ENCODE measurements around the gene ATP8B4. TPM values are rescaled to one million over a fixed set of nuclear protein-coding genes. Genes with fewer than 3 reads are reported as not detected.

Gene ATP8B4
- total RNA-seq, 2 experiments from 2014 or later, result 69.2 to 98.3 TPM

DNA sequence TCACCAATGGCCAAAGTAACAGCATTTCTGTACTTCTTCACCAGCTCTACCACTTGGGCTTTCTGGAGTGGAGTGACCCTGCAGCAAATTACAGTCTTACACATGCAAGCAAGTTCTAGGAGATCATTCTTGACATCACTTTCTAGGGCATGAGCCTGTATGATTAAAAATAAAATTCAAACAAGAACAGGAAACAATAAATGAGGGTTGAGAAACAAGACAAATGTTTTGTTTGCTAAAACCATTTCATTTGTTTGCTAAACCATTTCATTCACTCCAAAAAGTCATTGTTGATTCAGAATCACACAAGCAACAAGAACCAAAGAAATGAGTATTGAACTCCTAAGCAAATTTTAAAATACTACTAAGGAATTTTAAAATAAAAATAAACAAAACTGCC, 220.9 kb downstream of the ATP8B4 start:
- DNase-seq, result no peak
- Mint-ChIP-seq H3K9me3 (ENCODE audit: low read depth) (no peaks in the 10 kb centered on the region), H3K36me3 (peaks cover 60% of the 10 kb centered on the region), H3K4me3 (no peak overlapping the region), H3K27me3 (no peaks in the 10 kb centered on the region), H3K4me1 (peaks cover 9% of the 10 kb centered on the region), H3K27ac (no peak overlapping the region)
- no peak for ATAC-seq
- CTCF ChIA-PET, result interaction anchor here (1.0 kb wide), 1 partner anchor 21 kb away, joined by 3 read pairs; no protein-coding TSS in a partner anchor

DNA sequence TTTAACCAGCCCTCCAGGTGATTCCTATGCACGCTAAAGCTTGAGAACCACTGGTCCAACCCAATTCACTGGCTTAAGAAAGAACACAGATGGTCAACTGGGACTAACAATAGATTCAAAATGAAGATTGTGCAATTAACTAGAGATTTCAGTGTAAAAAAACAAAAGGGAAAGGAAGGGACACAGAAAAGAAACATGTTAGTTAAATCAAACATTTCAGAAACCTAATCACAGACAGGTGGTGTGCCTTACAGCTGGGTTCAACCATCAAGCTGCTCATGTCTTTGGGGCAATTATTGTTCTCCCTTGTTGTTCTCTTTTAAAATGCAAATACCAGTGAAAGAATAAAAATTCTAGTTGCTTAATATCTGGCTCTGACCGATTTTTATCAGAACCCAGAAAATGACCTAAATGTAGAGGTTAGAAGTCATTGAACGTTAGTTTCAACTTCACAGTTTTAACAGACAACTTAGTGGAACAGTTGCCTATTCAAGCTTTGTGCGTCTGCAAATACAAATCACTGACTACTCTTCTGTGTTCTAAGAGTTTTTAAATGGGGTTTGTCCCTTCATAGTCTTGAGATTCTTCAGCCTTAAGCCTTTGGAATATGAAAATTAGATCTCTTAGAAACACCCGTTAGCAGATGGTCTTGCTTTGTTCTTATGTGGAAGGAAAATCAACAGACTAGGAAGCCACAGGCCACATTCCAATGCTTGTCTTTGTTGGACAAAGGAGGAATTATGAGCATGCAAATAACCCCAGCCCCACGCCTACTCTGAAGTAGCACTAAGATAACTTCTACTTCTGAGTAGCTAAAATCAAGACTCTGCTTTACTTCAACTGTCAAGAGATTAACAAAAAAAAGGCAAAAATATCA, 223.4 kb downstream of the ATP8B4 start:
- Mint-ChIP-seq H3K4me1 (peaks cover 9% of the 10 kb centered on the region), H3K9me3 (ENCODE audit: low read depth) (no peaks in the 10 kb centered on the region), H3K36me3 (peaks cover 66% of the 10 kb centered on the region), H3K27me3 (no peaks in the 10 kb centered on the region), H3K4me3 (no peak overlapping the region), H3K27ac (no peak overlapping the region)
- ATAC-seq, result no peak
- CTCF ChIA-PET, result no interaction called here
- DNase-seq, result no peak

DNA sequence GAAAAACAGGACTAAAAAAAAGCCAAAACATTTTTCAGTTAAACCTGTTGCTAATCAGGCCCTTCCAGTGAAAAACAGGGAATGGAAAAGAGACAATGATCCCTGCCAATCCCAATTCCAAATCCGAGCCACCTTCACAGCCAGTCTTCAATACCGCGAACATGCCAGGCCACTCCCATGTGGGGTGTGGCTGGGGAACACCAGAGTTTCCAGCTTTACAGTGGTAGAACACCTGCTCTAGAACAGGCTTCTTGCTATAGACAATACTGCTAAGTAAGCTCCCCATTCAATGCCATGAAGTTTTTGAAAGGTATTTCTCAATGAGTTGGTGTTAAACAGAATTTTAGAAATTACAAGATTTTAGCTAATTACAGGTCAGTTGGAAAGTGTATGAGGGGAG, 228.3 kb downstream of the ATP8B4 start:
- no peak for DNase-seq
- Mint-ChIP-seq H3K36me3 (peaks cover 50% of the 10 kb centered on the region), H3K27ac (no peak overlapping the region), H3K4me1 (no peaks in the 10 kb centered on the region), H3K4me3 (no peak overlapping the region), H3K27me3 (no peaks in the 10 kb centered on the region), H3K9me3 (ENCODE audit: low read depth) (no peaks in the 10 kb centered on the region)
- CTCF ChIA-PET, result no interaction called here
- ATAC-seq, result no peak

DNA sequence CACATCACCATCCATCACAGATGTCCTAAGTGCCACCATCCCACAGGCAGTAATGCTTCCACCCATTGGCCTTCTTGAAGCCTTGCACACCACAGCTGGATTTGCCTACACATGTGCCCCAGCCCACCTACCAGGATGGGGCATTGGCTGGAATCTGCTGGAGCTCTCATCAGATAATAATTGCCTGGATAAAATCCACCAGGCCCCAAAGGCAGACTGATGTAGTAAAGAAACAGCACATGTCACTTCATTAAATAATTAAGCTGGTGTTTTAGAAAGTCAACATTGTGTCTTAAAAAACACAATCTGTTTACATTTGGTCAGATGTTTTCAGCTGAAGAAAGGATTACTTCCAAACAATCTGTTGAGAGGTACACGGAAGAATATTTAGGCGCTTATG, 229.5 kb downstream of the ATP8B4 start:
- Mint-ChIP-seq H3K36me3 (peaks cover 53% of the 10 kb centered on the region), H3K4me3 (no peak overlapping the region), H3K27ac (no peak overlapping the region), H3K9me3 (ENCODE audit: low read depth) (no peaks in the 10 kb centered on the region), H3K4me1 (no peaks in the 10 kb centered on the region), H3K27me3 (no peaks in the 10 kb centered on the region)
- ATAC-seq (no peak), DNase-seq (no peak)
- CTCF ChIA-PET, result no interaction called here

DNA sequence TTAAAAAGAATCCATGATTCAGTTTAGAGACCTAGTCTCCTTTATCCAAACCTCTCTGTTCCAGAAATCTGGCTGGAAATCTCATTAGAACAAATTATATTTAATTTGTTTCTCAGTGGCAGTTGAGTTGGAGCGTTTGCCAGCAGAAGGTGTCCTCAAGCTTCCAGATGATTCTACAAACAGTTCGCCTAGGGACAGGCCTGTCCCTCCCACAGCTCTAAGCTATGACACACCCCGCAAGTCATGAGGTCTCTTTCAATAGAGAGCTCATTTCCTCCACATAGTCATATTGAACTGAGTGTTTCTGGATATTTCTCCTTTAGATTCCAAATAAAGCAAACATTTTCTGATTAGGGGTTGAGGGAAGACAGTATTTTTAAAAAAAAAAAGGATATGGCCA, 230.3 kb downstream of the ATP8B4 start:
- no peaks in the 10 kb centered on the region for H3K4me1 Mint-ChIP-seq
- CTCF ChIA-PET, result no interaction called here
- DNase-seq (no peak), ATAC-seq (no peak)
- H3K9me3 Mint-ChIP-seq (ENCODE audit: low read depth), result no peaks in the 10 kb centered on the region
- peaks cover 50% of the 10 kb centered on the region for H3K36me3 Mint-ChIP-seq
- H3K4me3 Mint-ChIP-seq, result no peak overlapping the region
- no peaks in the 10 kb centered on the region for H3K27me3 Mint-ChIP-seq
- H3K27ac Mint-ChIP-seq, result no peak overlapping the region

DNA sequence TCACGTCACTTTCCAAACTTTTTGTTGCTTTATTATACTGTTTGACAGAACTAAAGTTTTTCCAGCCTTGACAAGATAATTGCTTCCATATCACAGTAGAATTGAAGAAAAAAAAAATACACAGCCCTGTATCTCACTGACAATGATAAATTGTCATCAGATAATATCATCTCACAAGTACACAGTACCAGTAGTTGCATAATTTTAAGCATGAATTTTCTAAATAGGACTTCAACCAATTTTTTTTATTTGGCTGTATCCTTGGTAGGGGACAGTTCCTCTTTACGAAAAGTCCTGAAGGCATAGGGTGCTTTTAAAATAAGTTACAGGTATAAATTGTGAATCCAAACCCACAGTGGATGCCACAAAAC, 230.7 kb downstream of the ATP8B4 start:
- Mint-ChIP-seq H3K36me3 (peaks cover 49% of the 10 kb centered on the region), H3K27me3 (no peaks in the 10 kb centered on the region), H3K27ac (no peak overlapping the region), H3K9me3 (ENCODE audit: low read depth) (no peaks in the 10 kb centered on the region), H3K4me3 (no peak overlapping the region), H3K4me1 (no peaks in the 10 kb centered on the region)
- DNase-seq, result no peak
- CTCF ChIA-PET, result interaction anchor here (0.6 kb wide), 1 partner anchor 257 kb away, joined by 3 read pairs; no protein-coding TSS in a partner anchor
- no peak for ATAC-seq

DNA sequence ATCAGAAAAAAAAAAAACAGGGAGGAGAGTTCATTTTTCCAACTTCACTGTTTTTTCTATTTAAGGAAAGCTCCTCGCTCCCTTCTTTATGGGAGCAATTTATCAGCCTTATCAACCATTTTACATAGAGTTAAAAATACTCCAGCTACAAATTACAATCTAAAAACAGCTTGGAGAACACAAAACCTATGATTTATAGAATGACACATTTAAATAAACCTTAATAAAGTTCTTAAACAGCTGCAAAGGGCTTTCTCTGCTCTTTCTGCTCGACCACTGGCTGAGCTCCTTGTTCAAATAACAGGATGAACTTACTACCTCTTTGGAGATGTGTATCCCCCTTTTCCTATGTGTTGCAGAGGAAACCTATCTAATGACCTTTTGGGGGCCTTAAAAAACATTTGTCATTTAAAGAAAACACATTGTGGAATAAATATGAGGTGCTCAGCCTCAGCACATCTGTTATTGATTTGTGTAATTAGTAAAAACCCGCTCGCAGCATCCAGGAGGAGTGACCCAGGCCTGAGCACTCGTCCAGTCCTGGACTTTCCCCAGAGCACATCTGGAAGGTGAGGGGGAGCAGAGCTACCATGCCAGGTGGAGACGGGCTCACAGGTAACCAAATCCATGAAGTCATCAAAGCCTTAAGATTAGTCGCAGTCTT, 231.2 kb downstream of the ATP8B4 start:
- peaks cover 49% of the 10 kb centered on the region for H3K36me3 Mint-ChIP-seq
- ATAC-seq (no peak), DNase-seq (no peak)
- no peaks in the 10 kb centered on the region for H3K4me1 Mint-ChIP-seq
- no peak overlapping the region for H3K27ac Mint-ChIP-seq
- H3K27me3 Mint-ChIP-seq, result no peaks in the 10 kb centered on the region
- H3K4me3 Mint-ChIP-seq, result no peak overlapping the region
- CTCF ChIA-PET, result interaction anchor here (0.6 kb wide), 1 partner anchor 258 kb away, joined by 3 read pairs; no protein-coding TSS in a partner anchor
- no peaks in the 10 kb centered on the region for H3K9me3 Mint-ChIP-seq (ENCODE audit: low read depth)

DNA sequence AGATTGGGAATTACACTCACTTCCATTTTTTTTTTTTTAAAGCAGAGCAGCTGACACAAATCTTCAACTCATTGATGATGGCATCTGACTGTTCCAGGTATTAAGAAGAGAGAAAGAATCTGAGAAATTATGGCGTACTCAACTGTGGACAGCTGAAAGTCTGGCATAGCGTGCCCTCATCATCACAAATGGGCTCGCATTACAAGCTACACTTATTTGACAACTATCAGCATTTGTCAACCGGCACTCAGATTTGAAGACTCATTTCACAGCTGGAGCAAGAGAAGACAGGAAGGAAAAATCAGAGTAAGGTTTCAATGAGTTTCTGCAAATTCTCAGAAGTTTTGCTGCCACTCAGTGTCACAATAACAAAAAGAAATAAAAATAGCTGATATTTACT, 235.9 kb downstream of the ATP8B4 start:
- peaks cover 28% of the 10 kb centered on the region for H3K36me3 Mint-ChIP-seq
- no peak overlapping the region for H3K4me3 Mint-ChIP-seq
- no peaks in the 10 kb centered on the region for H3K4me1 Mint-ChIP-seq
- H3K27me3 Mint-ChIP-seq, result no peaks in the 10 kb centered on the region
- ATAC-seq, result no peak
- DNase-seq, result no peak
- CTCF ChIA-PET, result no interaction called here
- H3K27ac Mint-ChIP-seq, result no peak overlapping the region
- no peaks in the 10 kb centered on the region for H3K9me3 Mint-ChIP-seq (ENCODE audit: low read depth)

DNA sequence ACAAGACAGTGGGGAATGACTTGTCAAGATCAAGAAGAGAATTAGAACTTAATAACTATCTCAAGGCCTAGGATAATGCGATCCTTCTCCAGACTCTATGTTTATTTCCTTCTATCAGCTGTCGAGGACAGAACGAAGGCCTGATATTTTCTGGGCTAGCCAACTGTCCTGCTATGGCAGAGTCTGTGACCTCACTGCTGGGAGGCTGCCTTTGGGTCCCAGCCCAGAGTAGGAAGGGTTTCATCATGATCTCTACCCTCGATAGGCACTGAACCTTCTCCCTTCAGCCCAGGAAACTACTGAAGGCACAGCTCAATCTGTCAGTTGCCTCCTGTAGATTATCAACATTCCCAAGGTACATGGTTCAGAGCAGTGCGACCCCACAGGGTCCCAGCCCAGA, 237.2 kb downstream of the ATP8B4 start:
- no peaks in the 10 kb centered on the region for H3K27me3 Mint-ChIP-seq
- H3K27ac Mint-ChIP-seq, result no peak overlapping the region
- no peak overlapping the region for H3K4me3 Mint-ChIP-seq
- CTCF ChIA-PET, result interaction anchor here (0.6 kb wide), 1 partner anchor 407 kb away, joined by 3 read pairs; no protein-coding TSS in a partner anchor
- H3K4me1 Mint-ChIP-seq, result no peaks in the 10 kb centered on the region
- DNase-seq (no peak), ATAC-seq (no peak)
- H3K36me3 Mint-ChIP-seq, result peaks cover 32% of the 10 kb centered on the region
- no peaks in the 10 kb centered on the region for H3K9me3 Mint-ChIP-seq (ENCODE audit: low read depth)

DNA sequence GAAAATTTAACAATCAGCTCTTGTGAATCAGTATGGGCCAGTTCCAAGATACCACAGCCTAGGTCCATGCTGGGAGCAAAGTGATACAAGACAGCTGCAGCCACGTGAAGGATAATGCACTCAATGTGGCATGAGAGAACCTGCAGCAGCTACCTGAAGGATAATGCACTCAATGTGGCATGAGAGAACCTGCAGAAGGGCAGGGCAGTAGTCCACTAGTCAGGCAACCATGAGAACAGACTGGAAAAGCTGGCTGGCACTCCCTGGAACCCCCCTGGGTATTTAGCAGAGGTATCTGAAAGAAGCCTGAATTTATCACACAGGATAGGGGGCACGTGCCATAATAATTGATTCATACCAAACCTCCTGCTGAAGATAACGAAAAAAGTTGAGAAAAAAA, 237.6 kb downstream of the ATP8B4 start:
- H3K36me3 Mint-ChIP-seq, result peaks cover 34% of the 10 kb centered on the region
- no peak overlapping the region for H3K4me3 Mint-ChIP-seq
- no peak overlapping the region for H3K27ac Mint-ChIP-seq
- H3K4me1 Mint-ChIP-seq, result no peaks in the 10 kb centered on the region
- H3K27me3 Mint-ChIP-seq, result no peaks in the 10 kb centered on the region
- H3K9me3 Mint-ChIP-seq (ENCODE audit: low read depth), result no peaks in the 10 kb centered on the region
- ATAC-seq (no peak), DNase-seq (no peak)
- CTCF ChIA-PET, result interaction anchor here (0.6 kb wide), 1 partner anchor 407 kb away, joined by 3 read pairs; no protein-coding TSS in a partner anchor

DNA sequence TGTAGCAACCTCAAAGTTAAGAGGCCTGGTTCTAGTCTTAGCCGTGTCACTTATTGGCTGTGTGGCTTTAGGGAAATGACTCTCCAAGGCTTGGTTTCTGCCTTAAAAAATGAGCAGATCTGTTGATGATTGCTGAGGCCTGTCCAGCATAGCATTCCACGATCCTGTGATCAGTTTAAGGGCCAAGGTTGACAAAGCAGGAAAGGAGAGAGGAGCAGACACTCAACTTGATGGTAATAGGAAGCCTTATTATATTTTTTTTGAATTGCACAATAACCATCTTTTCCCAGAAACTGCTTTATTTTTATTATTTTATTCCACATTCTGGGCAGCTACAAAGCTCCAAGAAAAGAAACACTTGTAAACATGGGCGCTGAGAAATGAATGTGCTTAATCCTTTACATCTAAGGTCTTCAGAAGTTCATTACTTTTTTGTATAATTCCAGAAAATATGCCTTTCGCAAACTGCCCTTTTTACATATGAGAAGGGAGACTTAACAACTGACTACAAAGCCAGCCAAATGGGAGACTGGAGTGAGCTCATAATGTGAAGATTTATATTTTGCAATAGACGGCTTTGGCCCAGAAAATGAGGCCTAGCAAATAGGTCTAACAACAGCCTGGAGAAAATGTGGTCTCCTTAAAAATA, 241.0 kb downstream of the ATP8B4 start:
- no peak for ATAC-seq
- no peak overlapping the region for H3K4me3 Mint-ChIP-seq
- H3K27ac Mint-ChIP-seq, result no peak overlapping the region
- H3K4me1 Mint-ChIP-seq, result no peaks in the 10 kb centered on the region
- DNase-seq, result no peak
- H3K9me3 Mint-ChIP-seq (ENCODE audit: low read depth), result no peaks in the 10 kb centered on the region
- H3K36me3 Mint-ChIP-seq, result peaks cover 43% of the 10 kb centered on the region
- no peaks in the 10 kb centered on the region for H3K27me3 Mint-ChIP-seq
- CTCF ChIA-PET, result interaction anchor here (0.7 kb wide), 1 partner anchor 12 kb away, joined by 3 read pairs; no protein-coding TSS in a partner anchor

DNA sequence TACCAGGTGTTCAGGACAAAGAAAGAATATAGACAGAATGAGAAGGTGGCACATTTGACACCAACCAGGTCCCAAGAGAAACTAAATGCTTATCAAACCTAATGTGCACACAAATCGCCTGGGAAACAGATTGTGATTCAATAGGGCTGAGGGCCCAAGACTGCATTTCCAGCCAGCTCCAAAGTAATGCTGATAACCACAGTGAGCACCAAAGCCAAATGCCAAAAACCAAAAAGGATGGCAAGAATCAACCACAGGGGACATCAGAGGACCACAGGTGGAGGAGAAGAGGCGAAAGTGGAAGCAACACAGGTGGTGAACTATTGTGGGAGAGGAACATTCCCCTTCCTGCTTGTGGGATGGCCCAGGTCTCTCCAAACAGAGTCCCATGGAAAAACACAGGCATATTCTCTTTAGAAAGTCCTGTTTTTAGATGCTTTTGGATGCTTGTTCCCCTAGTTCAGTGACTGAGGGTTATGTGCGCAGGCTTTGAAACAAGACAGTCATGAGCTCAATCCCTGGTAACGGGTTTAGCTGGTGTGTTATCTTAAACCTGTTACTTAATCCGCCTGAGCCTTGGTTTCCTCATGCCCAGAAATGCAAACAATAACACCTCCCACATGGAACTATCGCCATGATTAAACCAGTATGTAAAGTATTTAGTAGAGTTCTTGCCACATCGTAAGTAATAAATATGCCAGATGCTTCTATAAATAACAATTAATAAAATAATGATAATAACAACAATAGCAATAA, 241.7 kb downstream of the ATP8B4 start:
- CTCF ChIA-PET, result interaction anchor here (0.7 to 1.4 kb wide), 3 partner anchors 21 to 126 kb away, joined by 3 to 4 read pairs (median 3); no protein-coding TSS in a partner anchor

More for the DNA sequence above, 241.7 kb downstream of the ATP8B4 start:
- no peak overlapping the region for H3K27ac Mint-ChIP-seq
- peaks cover 44% of the 10 kb centered on the region for H3K36me3 Mint-ChIP-seq
- no peaks in the 10 kb centered on the region for H3K4me1 Mint-ChIP-seq
- no peaks in the 10 kb centered on the region for H3K27me3 Mint-ChIP-seq
- DNase-seq, result no peak
- ATAC-seq, result no peak
- H3K9me3 Mint-ChIP-seq (ENCODE audit: low read depth), result no peaks in the 10 kb centered on the region
- H3K4me3 Mint-ChIP-seq, result no peak overlapping the region

Data from activated CD8-positive, alpha-beta memory T cell treated with anti-CD3 and anti-CD28 coated beads, Interleukin-2, amount 10 ng/mL, durations not matched to agents 7 days and 5 days (primary cell).